Measurements from ENCODE around the gene GIT2. TPM values are rescaled to one million over a fixed set of nuclear protein-coding genes. Genes with fewer than 3 reads are reported as not detected.

GIT2 gene
- total RNA-seq, 1 donor from 2014 or later: 38.4 TPM

DNA sequence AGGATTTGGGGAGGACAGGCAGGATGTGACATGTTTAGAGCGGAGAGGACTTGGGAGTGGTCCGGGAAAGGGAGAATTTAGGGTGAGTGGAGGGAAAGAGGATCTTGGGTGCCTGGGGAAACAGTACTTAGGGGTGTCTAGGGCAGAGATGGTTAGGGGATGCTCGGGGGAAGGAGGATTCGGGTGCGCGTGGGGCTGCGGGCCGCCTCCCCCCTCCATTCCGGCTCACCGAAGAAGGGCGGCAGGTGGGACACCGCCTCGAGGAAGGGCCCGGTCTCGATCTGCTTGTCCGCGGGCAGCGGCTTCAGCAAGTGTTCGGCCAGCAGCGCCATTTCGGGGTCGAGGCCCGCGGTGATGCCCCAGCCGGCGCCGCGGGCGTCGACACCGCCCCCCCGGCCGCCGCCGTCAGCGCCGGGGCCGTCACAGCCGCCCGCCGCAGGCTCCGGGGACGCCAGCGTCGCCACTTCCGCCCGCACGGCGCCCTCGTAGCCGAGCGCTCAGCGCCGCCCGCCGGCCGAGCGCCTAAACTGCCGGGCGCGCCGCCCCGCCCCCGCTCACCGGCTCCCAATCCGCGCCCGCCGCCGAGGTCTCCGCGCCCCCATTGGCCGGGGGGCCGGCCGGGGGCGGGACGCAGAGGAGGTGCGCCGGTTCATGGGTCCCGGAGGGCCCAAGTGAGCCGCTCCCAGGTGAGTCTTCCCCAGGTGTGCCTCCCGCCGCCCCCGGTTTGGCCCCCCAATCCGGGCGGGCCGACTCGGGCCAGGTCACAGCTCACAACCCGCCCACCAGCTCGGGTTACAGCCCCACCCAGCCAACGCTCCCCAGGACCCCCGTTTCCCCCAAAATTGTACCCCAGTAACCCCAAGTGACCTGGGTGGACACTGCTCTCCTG is 115.9 kb downstream of the GIT2 start, which contains the start of gene GLTP:
GLTP (minus strand) TSS at position 499 of the 889 bp plus-strand sequence; CDS start at position 332, 167 bp downstream.
- DNase-seq (ENCODE audit: extremely low spot score, unreplicated experiment): peak; percentile 92
- no peaks in the 10 kb centered on the region for H3K9me3 Mint-ChIP-seq
- no peaks in the 10 kb centered on the region for H3K36me3 Mint-ChIP-seq
- H3K4me1 Mint-ChIP-seq (ENCODE audit: unreplicated experiment): peaks cover 44% of the 10 kb centered on the region
- H3K4me3 Mint-ChIP-seq: peak within 1 kb of the TSS; percentile 98
- peak; percentile 71 for TF ChIP-seq CTCF (conservative IDR thresholded peaks at IDR 0.05)
- peak within 1 kb of the TSS; percentile 95 for H3K27ac Mint-ChIP-seq
- peaks cover 19% of the 10 kb centered on the region for H3K27me3 Mint-ChIP-seq

Other genes with a start within 250 kb of the GIT2 start
- gene TRPV4, start 163.0 kb downstream of the GIT2 start, total RNA-seq (ENCODE audit: low replicate concordance): 2.1 and 3.1 TPM in 2 replicates
- gene GLTP, start 115.8 kb downstream of the GIT2 start, total RNA-seq (ENCODE audit: low replicate concordance): 48.7 and 118 TPM in 2 replicates
- 21.6 TPM in 2 replicates for gene TCHP, start 96.1 kb downstream of the GIT2 start, total RNA-seq (ENCODE audit: low replicate concordance)
- gene ANKRD13A, start 3.1 kb upstream of the GIT2 start, total RNA-seq (ENCODE audit: low replicate concordance): 34.6 and 43.4 TPM in 2 replicates
- gene C12orf76, start 52.2 kb upstream of the GIT2 start, total RNA-seq (ENCODE audit: low replicate concordance): 20.8 and 21.4 TPM in 2 replicates
- 12.6 and 33.8 TPM in 2 replicates for gene IFT81, start 128.0 kb upstream of the GIT2 start, total RNA-seq (ENCODE audit: low replicate concordance)

All from type B pancreatic cell (in vitro differentiated cells).